ENCODE measurements around the gene ALX1.

ALX1 gene

DNA sequence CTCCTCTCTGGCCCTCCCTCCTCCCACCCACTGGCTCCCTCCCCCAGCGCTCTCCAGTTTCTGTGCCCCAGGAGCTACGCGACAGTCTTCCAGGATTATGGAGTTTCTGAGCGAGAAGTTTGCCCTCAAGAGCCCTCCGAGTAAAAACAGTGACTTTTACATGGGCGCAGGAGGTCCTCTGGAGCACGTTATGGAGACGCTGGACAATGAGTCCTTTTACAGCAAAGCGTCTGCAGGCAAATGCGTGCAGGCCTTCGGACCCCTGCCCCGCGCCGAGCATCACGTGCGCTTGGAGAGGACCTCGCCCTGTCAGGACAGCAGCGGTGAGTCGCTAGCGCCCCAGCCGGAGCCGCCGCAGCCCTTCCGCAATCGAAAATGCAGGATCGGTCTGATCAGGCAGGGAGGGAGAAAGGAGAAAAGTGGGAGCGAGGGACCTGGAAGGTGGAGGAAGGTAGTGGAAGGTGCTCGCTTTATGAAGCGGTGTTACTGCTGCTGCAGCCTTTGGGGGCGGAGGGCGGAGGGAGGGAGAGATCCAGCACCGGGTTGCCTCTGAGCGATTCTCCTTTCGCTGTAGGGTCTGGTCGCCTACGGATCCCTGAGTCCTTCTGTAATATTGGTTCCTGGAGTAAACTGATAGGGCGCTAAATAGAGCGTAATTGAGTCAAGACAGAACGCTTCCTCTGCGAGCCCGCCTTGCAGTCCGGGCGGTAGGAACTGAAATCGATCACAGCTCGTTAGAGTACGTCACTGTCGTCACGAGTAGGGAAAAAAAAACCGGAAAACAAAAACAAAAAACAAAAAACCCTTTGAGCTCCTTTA lies at the start of gene ALX1:
Gene ALX1 (plus strand): TSS at position 56 of the 819 bp plus-strand sequence. CDS start 42 bp downstream, at position 98.
- no peak for DNase-seq

DNA sequence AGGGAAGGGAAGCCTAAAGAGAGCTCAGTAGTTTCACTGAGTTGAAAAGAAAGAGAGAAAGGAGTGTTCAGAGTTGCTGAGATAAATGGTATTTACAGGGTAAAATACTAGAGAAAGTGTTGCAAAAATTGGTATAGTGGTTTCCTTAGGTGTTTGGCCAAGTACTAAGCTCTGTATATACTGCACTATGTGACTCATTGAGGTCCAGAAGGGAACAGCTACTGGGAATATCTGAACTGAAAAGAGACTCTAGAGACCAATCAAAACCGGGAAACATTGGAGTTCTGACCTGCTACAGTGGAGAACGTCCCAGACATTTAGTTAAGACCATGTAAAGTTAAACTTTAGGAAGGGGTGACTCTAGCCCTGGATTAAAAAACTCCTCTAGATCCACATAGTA lies 42.7 kb upstream of the ALX1 start:
- no peak for DNase-seq

GRCh38 chr12:85244561-85244960 lies 35.5 kb upstream of the ALX1 start:
- no peak for DNase-seq

- no peak for DNase-seq
Measured at GRCh38 chr12:85253853-85254252, 26.2 kb upstream of the ALX1 start.

GRCh38 chr12:85257671-85258070 lies 22.3 kb upstream of the ALX1 start:
- DNase-seq: no peak

GRCh38 chr12:85260447-85260846 lies 19.6 kb upstream of the ALX1 start:
- DNase-seq: no peak

GRCh38 chr12:85260896-85261295 lies 19.1 kb upstream of the ALX1 start:
- no peak for DNase-seq

GRCh38 chr12:85266356-85266755 lies 13.7 kb upstream of the ALX1 start:
- DNase-seq: no peak

DNA sequence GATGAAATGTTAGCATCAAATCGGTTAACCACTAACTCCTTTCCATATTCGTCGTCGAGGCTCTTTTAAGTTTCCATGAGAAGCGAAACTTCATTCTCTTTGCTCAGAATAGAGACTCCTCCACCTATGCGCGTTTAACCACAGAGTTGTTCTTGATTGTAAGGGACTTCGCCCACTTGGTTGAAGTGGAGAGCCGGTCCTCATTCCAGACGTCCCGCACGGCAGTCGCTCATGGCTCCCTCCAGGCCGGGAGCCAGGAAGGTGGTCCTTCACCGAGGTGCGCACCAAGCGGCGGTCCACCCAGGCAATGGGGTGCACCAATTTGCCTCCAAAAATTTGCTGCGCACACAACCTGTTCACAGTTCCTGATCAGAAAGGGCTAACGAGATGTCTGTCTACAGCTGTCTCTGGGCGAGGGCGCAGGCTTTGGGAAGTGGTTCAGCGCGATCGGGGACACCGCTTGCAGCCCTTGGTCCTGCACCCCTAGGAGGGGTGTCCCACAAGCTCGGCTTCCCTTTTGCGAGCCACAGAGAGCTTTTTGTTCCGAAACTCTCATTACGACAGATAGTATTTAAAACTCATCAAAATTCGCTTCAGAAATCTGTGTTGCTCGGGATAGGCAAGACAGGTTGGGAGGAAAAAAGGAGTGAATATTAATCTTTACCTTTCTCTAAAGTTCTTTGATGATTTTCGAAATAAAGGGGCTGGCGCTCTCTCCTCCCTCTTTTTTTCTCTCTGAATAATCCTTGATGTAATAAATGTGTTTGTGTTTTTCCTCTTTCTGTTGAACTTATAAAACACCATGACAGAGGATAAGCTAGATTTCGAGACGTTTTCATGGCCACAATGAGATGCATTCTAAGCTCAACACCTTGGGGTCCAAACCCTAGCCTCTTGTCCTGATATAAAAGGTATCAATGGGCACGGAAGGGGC lies 6.4 kb upstream of the ALX1 start:
- no peak for DNase-seq

GRCh38 chr12:85274315-85274651 lies 5.7 kb upstream of the ALX1 start:
- no peak for DNase-seq

GRCh38 chr12:85275374-85275773 lies 4.6 kb upstream of the ALX1 start:
- no peak for DNase-seq

DNA sequence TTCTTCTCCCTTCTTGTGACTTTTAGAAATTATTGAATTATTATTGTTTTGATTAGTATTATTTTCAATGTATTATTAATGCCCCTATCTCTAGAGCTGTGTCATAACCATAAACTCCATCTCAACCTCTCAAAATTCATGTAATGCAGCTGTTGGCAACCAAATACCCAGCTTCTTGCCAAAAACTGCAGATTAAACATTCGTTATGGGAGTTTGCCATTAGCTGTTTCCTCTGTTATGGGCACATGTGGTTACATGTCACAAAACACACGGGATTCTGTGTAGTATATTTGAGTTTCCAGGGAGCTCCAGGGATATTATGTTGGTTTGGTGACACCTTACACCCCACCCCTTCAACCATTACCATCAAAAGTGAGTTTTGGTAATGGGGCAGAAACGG lies 2.8 kb upstream of the ALX1 start:
- DNase-seq: no peak

DNA sequence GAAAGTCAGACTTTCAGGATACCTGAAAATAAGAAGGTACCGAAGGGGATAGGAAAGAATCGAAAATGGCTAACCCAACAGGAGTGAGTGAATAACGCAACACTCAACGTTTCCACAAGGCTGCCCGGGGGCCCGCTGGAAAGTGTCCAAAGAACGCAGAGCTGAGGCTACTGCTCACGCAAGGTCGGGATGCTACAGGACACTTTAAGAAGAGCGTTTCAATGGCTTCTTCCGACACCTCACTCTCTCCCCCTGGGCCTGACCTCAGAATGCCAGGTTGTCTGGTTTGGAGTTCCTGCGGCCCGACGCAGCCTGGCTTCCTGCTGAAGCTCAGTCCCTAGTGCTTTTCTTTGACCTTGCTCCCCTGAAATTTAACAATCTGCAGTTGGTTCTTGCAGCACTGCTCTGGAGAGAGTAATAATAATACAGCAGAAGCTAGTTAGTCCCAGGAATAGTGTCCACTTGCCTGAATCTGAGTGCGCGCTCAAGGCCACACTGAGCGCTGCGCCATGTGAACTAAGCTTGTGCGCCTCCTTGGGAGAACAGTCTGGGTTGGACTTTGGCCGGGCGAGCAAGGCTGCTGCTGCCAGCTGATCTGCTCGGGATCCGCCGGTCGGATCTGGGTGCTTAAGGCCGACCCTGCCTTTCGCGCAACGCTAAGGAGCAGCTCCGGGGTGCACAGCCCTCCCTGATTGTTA lies 2.0 kb upstream of the ALX1 start:
- DNase-seq: no peak

DNA sequence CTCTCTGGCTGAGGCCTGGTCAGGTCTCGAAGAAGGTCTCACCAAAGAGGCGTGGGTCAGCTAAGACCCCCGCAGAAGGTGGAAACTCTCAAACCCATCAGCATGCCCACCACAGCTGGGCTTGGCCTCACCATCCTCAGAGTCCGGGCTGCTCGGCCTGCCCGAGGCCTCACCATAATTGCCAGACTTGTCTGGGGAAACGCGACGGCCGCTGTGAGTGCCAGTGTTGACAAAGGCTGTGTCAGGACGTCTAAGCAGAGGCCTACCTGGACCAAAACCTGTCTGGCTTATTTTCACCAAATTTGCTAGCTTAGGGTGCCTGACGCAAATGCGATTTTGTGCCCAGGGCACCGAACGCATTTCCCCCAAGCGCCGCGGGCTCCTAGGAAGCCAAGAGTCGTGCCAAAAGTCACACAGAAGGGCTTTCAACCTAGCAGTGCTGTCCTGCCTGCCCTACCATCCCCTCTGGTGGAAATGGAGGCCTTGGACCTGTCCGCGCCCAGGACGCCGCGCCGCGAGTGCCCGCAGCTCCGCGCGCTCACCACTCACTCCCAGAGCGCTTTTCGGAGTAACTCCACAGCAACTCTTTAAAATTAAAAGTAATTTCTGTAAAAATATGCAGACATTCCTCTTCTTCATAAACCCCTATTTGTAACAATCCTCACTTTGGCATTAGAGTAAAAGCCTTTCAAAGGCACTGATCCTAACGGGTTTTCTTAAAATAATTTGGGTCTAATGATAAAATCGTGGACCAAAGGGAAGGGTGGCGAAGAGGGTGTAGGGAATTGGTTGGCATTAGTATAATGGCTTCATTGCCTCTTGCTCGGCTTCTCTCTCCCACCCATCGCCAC lies 1.2 kb upstream of the ALX1 start:
- DNase-seq: no peak

GRCh38 chr12:85279449-85280164 lies 413 bp upstream of the ALX1 start:
- DNase-seq: no peak

DNA sequence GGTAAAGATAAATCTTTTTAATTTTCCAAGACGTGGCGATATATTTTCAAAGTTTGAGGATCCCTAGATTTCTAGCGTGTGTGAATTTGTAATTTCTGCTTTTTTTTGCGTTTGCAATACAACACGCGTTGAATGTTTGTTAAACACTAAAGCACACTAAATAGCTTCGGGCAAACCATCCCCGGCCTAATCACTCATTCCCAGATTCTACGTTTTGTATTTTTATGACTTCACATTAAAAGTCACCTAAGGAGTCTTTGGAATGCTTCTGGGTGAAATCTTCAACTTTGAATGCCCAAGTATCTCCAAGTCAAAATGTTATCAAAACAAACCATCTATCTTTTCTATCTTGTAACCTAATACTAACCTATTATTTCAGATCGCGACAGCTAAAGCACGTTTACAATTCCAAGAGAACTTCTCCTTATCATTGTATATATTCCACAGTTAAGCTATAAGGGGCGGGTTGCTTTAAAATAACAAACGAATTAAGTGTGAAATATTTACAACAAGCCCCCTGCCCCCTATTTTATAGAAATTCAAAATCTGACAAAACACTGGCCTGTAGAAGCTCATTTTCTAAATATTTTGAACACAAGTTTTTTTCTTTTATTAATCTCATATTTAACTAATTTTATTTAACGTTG lies 1.1 kb downstream of the ALX1 start:
- DNase-seq: no peak

DNA sequence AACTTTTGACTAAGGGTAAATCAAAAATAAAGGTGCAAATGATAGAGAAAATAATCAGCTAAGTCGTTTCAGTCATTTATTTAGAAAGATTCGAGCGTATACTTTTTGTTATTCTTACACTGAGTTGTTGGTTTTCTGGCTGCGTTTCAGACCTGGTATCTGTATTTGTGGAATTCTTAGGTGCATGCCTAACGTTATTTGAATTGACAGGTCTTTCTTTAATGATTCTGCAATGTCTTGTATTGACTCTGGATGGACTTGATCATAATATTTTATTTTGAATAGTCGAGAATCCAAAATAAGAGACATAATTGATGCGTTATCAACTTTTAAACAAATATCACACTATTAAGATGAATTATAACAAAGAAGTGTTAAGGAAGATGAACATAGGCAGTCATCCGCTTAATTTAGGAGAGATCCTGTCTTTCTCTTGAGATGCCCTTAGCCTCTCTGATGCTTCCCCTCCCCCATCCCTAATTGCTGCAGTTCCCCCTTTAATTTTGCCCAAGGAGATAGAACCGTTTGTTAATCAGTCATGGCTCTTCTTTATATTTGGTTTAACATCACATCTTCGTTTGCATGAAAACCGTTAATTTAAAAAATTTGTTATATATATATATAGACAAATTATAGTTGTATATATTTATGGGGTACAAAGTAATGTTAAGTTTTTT lies 1.8 kb downstream of the ALX1 start:
- DNase-seq: no peak

GRCh38 chr12:85283560-85283959 lies 3.5 kb downstream of the ALX1 start:
- DNase-seq: no peak

DNA sequence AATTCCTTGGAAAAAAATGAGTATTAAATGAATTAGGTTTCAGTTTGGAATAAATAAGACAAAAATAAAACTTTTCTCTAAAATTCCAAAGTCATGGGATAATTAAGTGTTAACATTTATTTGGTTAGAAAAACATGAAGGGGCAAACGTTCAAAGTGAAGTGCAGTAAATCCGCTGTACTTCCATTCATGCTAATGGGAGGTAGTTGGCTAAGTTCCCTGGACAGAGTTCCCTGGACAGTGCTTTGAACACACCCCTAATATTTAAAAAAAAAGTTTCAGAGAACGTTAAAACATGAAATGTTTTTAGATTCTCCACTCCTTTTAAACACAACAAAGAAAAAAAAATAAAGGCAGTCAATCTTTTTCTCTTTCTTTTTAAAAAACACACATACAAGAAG lies 16.3 kb downstream of the ALX1 start:
- no peak for DNase-seq

DNA sequence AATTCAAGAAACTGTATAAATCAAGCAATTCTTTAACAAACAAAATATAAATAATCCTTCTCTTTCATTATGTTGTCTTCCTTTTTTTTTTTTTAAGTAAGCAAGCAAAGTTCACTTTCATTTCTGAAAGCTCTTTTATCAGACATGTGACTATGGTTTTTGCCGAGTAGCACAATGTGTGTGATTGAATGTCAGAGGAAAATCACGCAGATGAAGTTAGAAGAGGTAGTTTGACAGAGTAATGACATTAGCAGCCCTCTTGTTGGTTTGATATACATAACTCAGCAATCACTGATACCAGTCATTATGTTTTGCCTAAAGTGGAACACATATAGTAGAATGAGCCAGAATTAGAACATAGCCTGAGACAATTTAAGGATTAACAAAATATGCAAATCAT lies 19.0 kb downstream of the ALX1 start:
- DNase-seq: no peak

DNA sequence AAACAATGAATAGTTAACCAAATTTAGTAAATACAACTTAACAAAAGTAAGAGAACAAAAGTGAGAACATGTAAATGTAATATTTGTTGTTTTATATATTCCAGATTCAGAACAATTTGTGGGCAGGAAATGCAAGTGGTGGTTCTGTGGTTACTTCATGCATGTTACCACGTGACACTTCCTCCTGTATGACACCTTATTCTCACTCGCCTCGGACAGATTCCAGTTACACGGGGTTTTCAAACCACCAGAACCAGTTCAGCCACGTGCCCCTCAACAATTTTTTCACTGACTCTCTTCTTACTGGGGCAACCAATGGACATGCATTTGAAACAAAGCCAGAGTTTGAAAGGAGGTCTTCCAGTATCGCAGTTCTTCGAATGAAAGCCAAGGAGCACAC lies 21.0 kb downstream of the ALX1 start:
- DNase-seq: no peak
